H1 (cell line): ENCODE measurements around the gene SLC12A8. TPM values are rescaled to one million over a fixed set of nuclear protein-coding genes. Genes with fewer than 3 reads are reported as not detected.

Source experiments
- BACH1 ChIP-seq: IDR thresholded peaks from 2 replicates; pipeline ENCODE4 v1.6.1; 2012; ENCODE audit warnings: low read length, improper control_type of control experiment
- CTCF ChIP-seq, 3 experiments: IDR thresholded peaks; 1 replicate in 2 of 3; 2 replicates in 1 of 3; pipeline versions ENCODE4 v1.5.1 to v1.6.1; 2011; ENCODE audit warnings: low read length in 3 of 3, mild to moderate bottlenecking in 3 of 3, inconsistent platforms in 2 of 3, low read depth in 1 of 3, moderate library complexity in 1 of 3; ENCODE audit not compliant: insufficient read depth in 1 of 3; ENCODE audit errors: control extremely low read depth in 1 of 3
- E2F6 ChIP-seq: IDR thresholded peaks from 2 replicates; pipeline ENCODE4 v1.6.1; 2012; ENCODE audit warnings: inconsistent platforms
- EGR1 ChIP-seq: IDR thresholded peaks from 2 replicates; pipeline ENCODE4 v1.6.1; 2011; ENCODE audit warnings: low read depth, low read length, borderline replicate concordance
- FOSL1 ChIP-seq: IDR thresholded peaks from 2 replicates; pipeline ENCODE4 v1.6.1; 2011; ENCODE audit warnings: mild to moderate bottlenecking, low read depth, low read length, moderate library complexity; ENCODE audit not compliant: insufficient read depth
- HDAC2 ChIP-seq, 2 experiments: fragments of 300-600 bp in 1 of 2; sonication (generic) in 1 of 2; IDR thresholded peaks; 2 replicates each; pipeline ENCODE4 v1.6.1; 2011 to 2012; ENCODE audit warnings: low read depth in 2 of 2, low read length in 2 of 2, mild to moderate bottlenecking in 2 of 2, moderate library complexity in 2 of 2, borderline replicate concordance in 1 of 2, inconsistent platforms in 1 of 2
- SIX5 ChIP-seq: IDR thresholded peaks from 2 replicates; pipeline ENCODE4 v1.6.1; 2011; ENCODE audit warnings: mild to moderate bottlenecking, low read depth, low read length
- polyA plus RNA-seq, 7 experiments: library from polyadenylated mRNA; depleted of rRNA in 3 of 7; stranded (reverse) in 5 of 7; unstranded in 2 of 7; fragments of >200 nt in 5 of 7; fragments of 200-250 nt in 2 of 7; gene quantifications; 1 replicate in 5 of 7; 2 replicates in 1 of 7; 4 replicates in 1 of 7; pipeline versions ENCODE4 v1.2.1 to v1.2.3, GENCODE V29; 2011 to 2013; ENCODE audit warnings: missing spikeins in 2 of 7, mixed read lengths in 2 of 7
- total RNA-seq: library from RNA; stranded (reverse); fragmentation: NEBNext Ultra II Directional; extraction: Animal tissue kit (Norgen Biotek cat#: 25700); gene quantifications from 2 replicates; pipeline ENCODE4 v1.2.1, GENCODE V29; 2021

SLC12A8 gene
- total and polyA plus RNA-seq, 2 of the 8 experiments (the other 6 are each of a cell fraction or from before 2014, with no cell fraction given): 13.7 to 14.4 TPM

- no peak for TF ChIP-seq HDAC2 (IDR thresholded peaks at IDR 0.05; ENCODE audit: borderline replicate concordance in 1 of 2, low read depth in 2 of 2, low read length in 2 of 2)
- no peak for TF ChIP-seq CTCF (IDR thresholded peaks at IDR 0.05; ENCODE audit: control extremely low read depth in 1 of 3, insufficient read depth in 1 of 3, low read depth in 1 of 3, low read length in 3 of 3)
- no peak for TF ChIP-seq BACH1
- TF ChIP-seq FOSL1: no peak
- TF ChIP-seq SIX5: no peak
- no peak for TF ChIP-seq E2F6
- TF ChIP-seq EGR1: no peak
Measured at GRCh38 chr3:125231895-125232294, 19.3 kb upstream of the SLC12A8 start (continued).
